ENCODE results near the gene CAVIN2.

- TF ChIP-seq EZH2 (optimal IDR thresholded peaks at IDR 0.05; ENCODE audit: low read depth, low read length), result no peak
- TF ChIP-seq, protein P1, sequence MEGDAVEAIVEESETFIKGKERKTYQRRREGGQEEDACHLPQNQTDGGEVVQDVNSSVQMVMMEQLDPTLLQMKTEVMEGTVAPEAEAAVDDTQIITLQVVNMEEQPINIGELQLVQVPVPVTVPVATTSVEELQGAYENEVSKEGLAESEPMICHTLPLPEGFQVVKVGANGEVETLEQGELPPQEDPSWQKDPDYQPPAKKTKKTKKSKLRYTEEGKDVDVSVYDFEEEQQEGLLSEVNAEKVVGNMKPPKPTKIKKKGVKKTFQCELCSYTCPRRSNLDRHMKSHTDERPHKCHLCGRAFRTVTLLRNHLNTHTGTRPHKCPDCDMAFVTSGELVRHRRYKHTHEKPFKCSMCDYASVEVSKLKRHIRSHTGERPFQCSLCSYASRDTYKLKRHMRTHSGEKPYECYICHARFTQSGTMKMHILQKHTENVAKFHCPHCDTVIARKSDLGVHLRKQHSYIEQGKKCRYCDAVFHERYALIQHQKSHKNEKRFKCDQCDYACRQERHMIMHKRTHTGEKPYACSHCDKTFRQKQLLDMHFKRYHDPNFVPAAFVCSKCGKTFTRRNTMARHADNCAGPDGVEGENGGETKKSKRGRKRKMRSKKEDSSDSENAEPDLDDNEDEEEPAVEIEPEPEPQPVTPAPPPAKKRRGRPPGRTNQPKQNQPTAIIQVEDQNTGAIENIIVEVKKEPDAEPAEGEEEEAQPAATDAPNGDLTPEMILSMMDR (IDR thresholded peaks at IDR 0.05; ENCODE audit: low read length), result no peak
Observed at GRCh38 chr2:191856111-191856876, 9.4 kb upstream of the CAVIN2 start.
